Epithelial cell of proximal tubule (primary cell): ENCODE measurements around the gene NHERF2. TPM values are rescaled to one million over a fixed set of nuclear protein-coding genes. Genes with fewer than 3 reads are reported as not detected.

Experiments
- DNase-seq: peaks from one replicate; pipeline ENCODE4 v3.0.0-alpha.2; 2011; ENCODE audit warnings: low read depth
- H3K4me3 ChIP-seq: 2 replicates; pipeline ENCODE4 v1.5.1; 2011; ENCODE audit warnings: low read depth, mild to moderate bottlenecking, low read length
- total RNA-seq: library from RNA; depleted of rRNA; stranded (reverse); fragments of >200 nt; gene quantifications from 2 replicates; pipeline ENCODE4 v1.2.3, GENCODE V29; 2015
- TF ChIP-seq, protein P1 (sequence below): conservative IDR thresholded peaks from 2 replicates; pipeline ENCODE4 v1.5.1; 2012; ENCODE audit warnings: low read depth, mild to moderate bottlenecking, low read length

NHERF2 gene
- total RNA-seq, 1 donor from 2014 or later: 29.9 TPM

DNA sequence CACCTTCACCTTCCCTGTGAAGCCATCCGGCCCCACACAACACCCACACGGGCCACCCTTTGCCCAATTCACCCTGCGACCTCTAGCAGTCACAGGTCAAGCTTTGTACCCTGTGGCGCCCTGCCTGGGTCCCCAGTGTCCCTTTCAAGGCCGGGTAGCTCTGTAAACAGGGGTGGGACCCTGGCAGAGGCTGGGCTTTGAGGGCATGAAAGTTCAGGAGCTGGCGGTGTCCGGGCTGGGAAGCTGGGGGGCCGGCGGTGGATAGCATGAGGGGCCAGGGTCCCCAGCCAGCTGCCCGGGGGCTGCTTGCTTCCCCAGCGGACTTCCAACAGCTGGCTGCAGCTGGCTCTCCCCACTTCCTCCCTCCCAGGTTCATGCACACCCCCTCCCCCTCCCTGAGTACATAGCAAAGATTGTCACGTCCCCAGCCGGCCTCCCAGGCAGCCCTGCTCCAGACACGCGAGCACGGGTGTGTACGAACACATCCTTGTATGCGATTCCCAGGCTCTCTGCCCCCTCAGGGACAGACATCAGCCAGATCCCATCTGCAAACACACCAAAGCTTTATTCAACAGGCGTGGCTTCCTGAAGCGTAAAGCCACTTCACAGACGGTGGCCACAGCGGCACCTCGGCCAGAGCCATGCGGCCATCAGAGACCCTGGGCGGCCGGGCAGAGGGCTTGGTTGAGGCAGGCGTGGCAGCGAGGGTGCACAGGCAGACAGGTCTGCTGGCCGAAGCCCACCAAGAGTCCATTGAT, 12.8 kb downstream of the NHERF2 start:
- TF ChIP-seq, protein P1, sequence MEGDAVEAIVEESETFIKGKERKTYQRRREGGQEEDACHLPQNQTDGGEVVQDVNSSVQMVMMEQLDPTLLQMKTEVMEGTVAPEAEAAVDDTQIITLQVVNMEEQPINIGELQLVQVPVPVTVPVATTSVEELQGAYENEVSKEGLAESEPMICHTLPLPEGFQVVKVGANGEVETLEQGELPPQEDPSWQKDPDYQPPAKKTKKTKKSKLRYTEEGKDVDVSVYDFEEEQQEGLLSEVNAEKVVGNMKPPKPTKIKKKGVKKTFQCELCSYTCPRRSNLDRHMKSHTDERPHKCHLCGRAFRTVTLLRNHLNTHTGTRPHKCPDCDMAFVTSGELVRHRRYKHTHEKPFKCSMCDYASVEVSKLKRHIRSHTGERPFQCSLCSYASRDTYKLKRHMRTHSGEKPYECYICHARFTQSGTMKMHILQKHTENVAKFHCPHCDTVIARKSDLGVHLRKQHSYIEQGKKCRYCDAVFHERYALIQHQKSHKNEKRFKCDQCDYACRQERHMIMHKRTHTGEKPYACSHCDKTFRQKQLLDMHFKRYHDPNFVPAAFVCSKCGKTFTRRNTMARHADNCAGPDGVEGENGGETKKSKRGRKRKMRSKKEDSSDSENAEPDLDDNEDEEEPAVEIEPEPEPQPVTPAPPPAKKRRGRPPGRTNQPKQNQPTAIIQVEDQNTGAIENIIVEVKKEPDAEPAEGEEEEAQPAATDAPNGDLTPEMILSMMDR: no peak
- DNase-seq: no peak
- H3K4me3 ChIP-seq: no peak overlapping the region

- TF ChIP-seq, protein P1: no peak
- DNase-seq: no peak
- no peak overlapping the region for H3K4me3 ChIP-seq
Observed at GRCh38 chr16:2040041-2040786, 13.5 kb downstream of the NHERF2 start.

- no peak for DNase-seq
- TF ChIP-seq, protein P1: no peak
- no peak overlapping the region for H3K4me3 ChIP-seq
Observed at GRCh38 chr16:2040787-2041522, 14.3 kb downstream of the NHERF2 start.

DNA sequence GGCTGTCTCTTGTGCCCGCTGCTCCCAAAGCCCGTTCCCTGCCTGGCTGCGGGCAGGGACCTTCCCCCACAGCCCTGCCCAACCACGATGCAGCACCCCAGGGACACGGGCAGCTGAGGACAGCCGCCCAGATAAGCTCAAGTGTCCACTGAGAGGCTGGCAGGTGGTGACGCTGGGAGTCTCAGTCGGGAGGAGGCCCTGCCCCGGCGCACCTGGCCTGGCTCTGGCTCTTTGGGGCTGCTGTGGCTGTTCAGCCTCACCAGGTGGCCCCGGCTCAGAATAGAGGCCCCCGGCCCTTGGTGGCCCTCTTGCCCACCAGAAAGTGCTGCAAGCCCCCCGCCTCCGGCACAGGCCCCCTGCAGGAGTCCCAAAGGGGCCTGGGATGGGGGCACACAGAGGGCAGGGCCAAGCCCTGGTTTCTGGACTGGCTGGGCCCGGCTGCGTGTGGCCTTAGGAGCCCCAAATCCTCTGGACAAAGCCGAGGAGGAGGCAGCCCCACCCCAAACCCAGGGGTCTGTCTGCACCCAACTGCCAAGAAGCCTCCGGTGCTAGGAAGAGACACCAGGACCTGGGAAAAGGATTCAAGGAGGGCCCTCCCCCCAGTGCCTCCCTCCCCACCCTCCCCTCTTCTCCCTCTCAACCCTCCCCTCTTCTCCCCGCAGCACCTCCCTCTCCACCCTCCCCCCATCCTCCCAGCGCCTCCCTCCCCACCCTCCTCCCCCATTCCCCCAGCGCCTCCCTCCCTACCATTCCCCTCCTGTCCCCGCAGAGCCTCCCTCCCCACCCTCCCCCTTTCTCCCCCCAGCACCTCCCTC, 15.7 kb downstream of the NHERF2 start:
- TF ChIP-seq, protein P1: no peak
- H3K4me3 ChIP-seq: no peak overlapping the region
- no peak for DNase-seq

DNA sequence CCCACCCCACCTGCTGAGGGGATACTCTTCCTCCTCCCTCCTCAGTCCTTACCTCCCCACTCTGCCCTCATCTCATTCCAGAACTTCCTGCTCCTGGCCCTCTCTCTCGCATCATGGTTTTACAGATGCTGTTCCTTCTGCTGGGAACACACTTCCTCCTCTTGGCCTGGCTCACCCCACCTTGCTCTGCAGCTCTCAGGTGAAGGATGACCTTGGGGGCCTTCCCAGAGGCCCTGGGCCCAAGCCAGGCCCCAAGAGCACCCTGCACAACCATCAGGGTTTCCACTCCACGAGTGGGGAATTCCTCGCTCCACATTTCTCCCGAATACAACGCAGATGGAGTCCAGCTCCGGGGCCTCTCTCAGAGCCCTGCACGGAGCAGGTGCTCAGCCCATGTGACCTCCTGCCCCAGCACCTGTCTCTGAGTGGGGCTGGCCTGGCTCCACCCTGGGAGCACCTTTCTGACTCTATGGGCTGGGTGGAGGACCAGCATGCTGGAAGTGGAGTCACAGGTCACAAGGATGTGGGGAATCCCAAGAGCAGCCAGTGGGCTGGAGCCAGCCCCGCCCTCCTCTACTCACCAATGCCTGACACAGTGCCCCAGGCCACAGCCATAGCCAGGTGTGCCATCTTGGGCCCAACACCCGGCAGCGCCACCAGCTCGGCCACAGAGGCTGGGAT, 16.4 kb downstream of the NHERF2 start:
- H3K4me3 ChIP-seq: no peak overlapping the region
- DNase-seq: no peak
- TF ChIP-seq, protein P1: no peak
